Kidney glomerular epithelial cell (primary cell): ENCODE measurements around the gene ALKAL2.
A peak's percentile ranks its signal among the peaks of the same experiment; 100 is the strongest.
"Not testable (repeated sequence)": the region's sequence is repeated elsewhere in the genome, so short reads cannot be mapped to it uniquely, and the experiment has no call there.

ENCODE experiments used
- DNase-seq: peaks from one replicate; lab custom pipeline; 2025; lab: John Stamatoyannopoulos, UW

ALKAL2 gene

GRCh38 chr2:287911-288757 is at the start of gene ALKAL2:
Gene ALKAL2, minus strand, starts transcription at chr2:288091. Its CDS starts 256 bp downstream, at chr2:287835.
- no peak for DNase-seq

GRCh38 chr2:336949-337348 is 49.1 kb upstream of the ALKAL2 start:
- DNase-seq: not testable (repeated sequence)

- no peak for DNase-seq
Observed at GRCh38 chr2:336360-336759, 48.5 kb upstream of the ALKAL2 start.

GRCh38 chr2:332592-332991 is 44.7 kb upstream of the ALKAL2 start:
- DNase-seq: no peak

GRCh38 chr2:328761-329160 is 40.9 kb upstream of the ALKAL2 start:
- DNase-seq: no peak

GRCh38 chr2:323035-323434 is 35.1 kb upstream of the ALKAL2 start:
- no peak for DNase-seq

GRCh38 chr2:322326-322725 is 34.4 kb upstream of the ALKAL2 start:
- DNase-seq: no peak

GRCh38 chr2:320561-320960 is 32.7 kb upstream of the ALKAL2 start:
- DNase-seq: no peak

GRCh38 chr2:319059-319600 is 31.2 kb upstream of the ALKAL2 start:
- DNase-seq: no peak

GRCh38 chr2:317501-318424 is 29.9 kb upstream of the ALKAL2 start:
- DNase-seq: no peak

- no peak for DNase-seq
Observed at GRCh38 chr2:316381-316780, 28.5 kb upstream of the ALKAL2 start.

GRCh38 chr2:315925-316324 is 28.0 kb upstream of the ALKAL2 start:
- not testable (repeated sequence) for DNase-seq

GRCh38 chr2:314561-315336 is 26.9 kb upstream of the ALKAL2 start:
- DNase-seq: no peak

- DNase-seq: no peak
Observed at GRCh38 chr2:313991-314390, 26.1 kb upstream of the ALKAL2 start.

GRCh38 chr2:310994-311393 is 23.1 kb upstream of the ALKAL2 start:
- DNase-seq: no peak

- DNase-seq: no peak
Observed at GRCh38 chr2:309954-310510, 22.1 kb upstream of the ALKAL2 start.

GRCh38 chr2:309148-309953 is 21.5 kb upstream of the ALKAL2 start:
- peak; percentile 14 for DNase-seq

- no peak for DNase-seq
Observed at GRCh38 chr2:305366-305765, 17.5 kb upstream of the ALKAL2 start.

- no peak for DNase-seq
Observed at GRCh38 chr2:296354-296753, 8.5 kb upstream of the ALKAL2 start.

GRCh38 chr2:295090-295489 is 7.2 kb upstream of the ALKAL2 start:
- DNase-seq: no peak
